H1 (cell line): Measurements from ENCODE around the gene IDI2.

Experiments
- CTCF ChIP-seq, 3 experiments: IDR thresholded peaks; 1 replicate in 2 of 3; 2 replicates in 1 of 3; pipeline versions ENCODE4 v1.5.1 to v1.6.1; 2011; ENCODE audit warnings: low read length in 3 of 3, mild to moderate bottlenecking in 3 of 3, inconsistent platforms in 2 of 3, low read depth in 1 of 3, moderate library complexity in 1 of 3; ENCODE audit not compliant: insufficient read depth in 1 of 3; ENCODE audit errors: control extremely low read depth in 1 of 3
- GTF2F1 ChIP-seq: IDR thresholded peaks from 2 replicates; pipeline ENCODE4 v1.6.1; 2012; ENCODE audit warnings: low read depth, low read length, improper control_type of control experiment, borderline replicate concordance
- POLR2A ChIP-seq, 2 experiments: IDR thresholded peaks; 1 replicate in 1 of 2; 2 replicates in 1 of 2; pipeline ENCODE4 v1.6.1; 2011; ENCODE audit warnings: low read depth in 2 of 2, low read length in 2 of 2, mild to moderate bottlenecking in 2 of 2; ENCODE audit errors: control extremely low read depth in 1 of 2
- ZNF274 ChIP-seq: IDR thresholded peaks from 2 replicates; pipeline ENCODE4 v1.7.0; 2012; ENCODE audit warnings: low read length, borderline replicate concordance; ENCODE audit errors: extremely low read depth
- TF ChIP-seq, protein P1 (sequence below): IDR thresholded peaks from 2 replicates; pipeline ENCODE4 v1.6.1; 2011; ENCODE audit warnings: low read length, improper control_type of control experiment
- TF ChIP-seq, protein P2 (sequence below): IDR thresholded peaks from 2 replicates; pipeline ENCODE4 v1.6.1; 2012; ENCODE audit warnings: low read length, inconsistent platforms

GRCh38 chr10:983401-983800 lies 42.3 kb downstream of the IDI2 start:
- TF ChIP-seq CTCF (IDR thresholded peaks at IDR 0.05; ENCODE audit: control extremely low read depth in 1 of 3, insufficient read depth in 1 of 3, low read depth in 1 of 3, low read length in 3 of 3) (no peak), POLR2A (IDR thresholded peaks at IDR 0.05; ENCODE audit: control extremely low read depth in 1 of 2, low read depth in 2 of 2, low read length in 2 of 2) (no peak), ZNF274 (no peak), GTF2F1 (no peak)
- TF ChIP-seq, protein P1, sequence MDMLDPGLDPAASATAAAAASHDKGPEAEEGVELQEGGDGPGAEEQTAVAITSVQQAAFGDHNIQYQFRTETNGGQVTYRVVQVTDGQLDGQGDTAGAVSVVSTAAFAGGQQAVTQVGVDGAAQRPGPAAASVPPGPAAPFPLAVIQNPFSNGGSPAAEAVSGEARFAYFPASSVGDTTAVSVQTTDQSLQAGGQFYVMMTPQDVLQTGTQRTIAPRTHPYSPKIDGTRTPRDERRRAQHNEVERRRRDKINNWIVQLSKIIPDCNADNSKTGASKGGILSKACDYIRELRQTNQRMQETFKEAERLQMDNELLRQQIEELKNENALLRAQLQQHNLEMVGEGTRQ, result no peak
- TF ChIP-seq, protein P2, sequence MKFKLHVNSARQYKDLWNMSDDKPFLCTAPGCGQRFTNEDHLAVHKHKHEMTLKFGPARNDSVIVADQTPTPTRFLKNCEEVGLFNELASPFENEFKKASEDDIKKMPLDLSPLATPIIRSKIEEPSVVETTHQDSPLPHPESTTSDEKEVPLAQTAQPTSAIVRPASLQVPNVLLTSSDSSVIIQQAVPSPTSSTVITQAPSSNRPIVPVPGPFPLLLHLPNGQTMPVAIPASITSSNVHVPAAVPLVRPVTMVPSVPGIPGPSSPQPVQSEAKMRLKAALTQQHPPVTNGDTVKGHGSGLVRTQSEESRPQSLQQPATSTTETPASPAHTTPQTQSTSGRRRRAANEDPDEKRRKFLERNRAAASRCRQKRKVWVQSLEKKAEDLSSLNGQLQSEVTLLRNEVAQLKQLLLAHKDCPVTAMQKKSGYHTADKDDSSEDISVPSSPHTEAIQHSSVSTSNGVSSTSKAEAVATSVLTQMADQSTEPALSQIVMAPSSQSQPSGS, result no peak
